DND-41 (cell line): ENCODE measurements around the gene PNPLA1.

Source experiments
- CTCF ChIP-seq: IDR thresholded peaks from 2 replicates; pipeline ENCODE4 v1.5.1; 2012; ENCODE audit warnings: borderline replicate concordance, low read length, moderate library complexity, mild to moderate bottlenecking; ENCODE audit not compliant: poor library complexity, severe bottlenecking; ENCODE audit errors: extremely low read depth
- EZH2 ChIP-seq: IDR thresholded peaks from 3 replicates; pipeline ENCODE4 v1.6.1; 2012; ENCODE audit warnings: borderline replicate concordance, low read depth, mild to moderate bottlenecking, moderate library complexity, low read length, inconsistent platforms; ENCODE audit not compliant: severe bottlenecking

GRCh38 chr6:36297051-36297450 is 27.2 kb downstream of the PNPLA1 start:
- TF ChIP-seq CTCF (no peak), EZH2 (no peak)
